HG03135 (cell line): ENCODE measurements around the gene VPS13A.
"Not testable (repeated sequence)": the region's sequence is repeated elsewhere in the genome, so short reads cannot be mapped to it uniquely, and the experiment has no call there.

Experiments
- ATAC-seq: cut with Tn5 transposase; IDR thresholded peaks from one replicate; pipeline ENCODE4 v1.9.1; 2021; ENCODE audit warnings: mild to moderate bottlenecking, moderate library complexity; ENCODE audit not compliant: unreplicated experiment

Gene VPS13A

GRCh38 chr9:77183581-77183980, 6.2 kb downstream of the VPS13A start:
- ATAC-seq: no peak

- no peak for ATAC-seq
These were observed 10.9 kb downstream of the VPS13A start for GRCh38 chr9:77188242-77188641.

GRCh38 chr9:77194423-77194822, 17.1 kb downstream of the VPS13A start:
- no peak for ATAC-seq

- no peak for ATAC-seq
These were observed 32.8 kb downstream of the VPS13A start for GRCh38 chr9:77210116-77210515.

DNA sequence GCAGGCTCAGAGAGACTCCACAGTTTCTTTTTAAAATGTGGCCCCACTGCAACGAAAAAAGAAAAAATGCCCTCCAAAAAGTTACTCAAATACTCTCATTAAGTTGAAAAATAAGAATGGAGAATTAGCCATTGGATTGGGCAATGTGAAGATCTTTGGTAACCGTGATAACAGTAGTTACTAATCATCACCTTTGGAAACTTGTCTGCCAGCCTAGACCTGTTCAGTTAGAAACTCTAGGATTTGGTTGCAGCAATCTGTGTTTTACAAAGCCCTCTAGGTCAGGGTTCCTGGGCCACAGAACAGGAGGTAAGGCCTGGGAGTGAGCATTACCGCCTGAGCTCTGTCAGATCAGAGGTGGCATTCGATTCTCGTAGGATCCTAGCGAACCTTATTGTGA, 34.2 kb downstream of the VPS13A start:
- no peak for ATAC-seq

DNA sequence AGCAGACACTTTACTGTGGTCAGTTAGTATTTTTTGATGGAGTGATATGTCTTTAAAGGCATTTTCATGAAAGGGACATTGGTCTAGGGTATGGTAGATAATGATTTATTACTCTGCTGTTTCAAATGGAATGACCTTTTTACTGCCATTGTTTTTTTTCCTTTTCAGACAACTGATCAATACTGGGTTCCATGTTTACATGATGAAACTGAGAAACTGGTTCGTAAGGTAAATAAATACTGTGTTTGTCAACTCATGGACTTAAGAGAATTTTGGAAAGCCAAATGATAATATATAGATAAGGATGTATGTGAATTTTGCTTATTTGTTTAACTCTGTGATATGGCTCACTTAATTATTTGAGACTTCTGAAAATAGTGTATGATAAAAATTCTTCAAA, 35.5 kb downstream of the VPS13A start:
- ATAC-seq: no peak

- no peak for ATAC-seq
These were observed 38.5 kb downstream of the VPS13A start for GRCh38 chr9:77215874-77216273.

- ATAC-seq: no peak
These were observed 41.3 kb downstream of the VPS13A start for GRCh38 chr9:77218612-77219011.

GRCh38 chr9:77221431-77221830, 44.1 kb downstream of the VPS13A start:
- no peak for ATAC-seq

- ATAC-seq: no peak
These were observed 47.5 kb downstream of the VPS13A start for GRCh38 chr9:77224746-77225312.

GRCh38 chr9:77236693-77237092, 59.4 kb downstream of the VPS13A start:
- ATAC-seq: no peak

GRCh38 chr9:77237896-77238295, 60.6 kb downstream of the VPS13A start:
- no peak for ATAC-seq

DNA sequence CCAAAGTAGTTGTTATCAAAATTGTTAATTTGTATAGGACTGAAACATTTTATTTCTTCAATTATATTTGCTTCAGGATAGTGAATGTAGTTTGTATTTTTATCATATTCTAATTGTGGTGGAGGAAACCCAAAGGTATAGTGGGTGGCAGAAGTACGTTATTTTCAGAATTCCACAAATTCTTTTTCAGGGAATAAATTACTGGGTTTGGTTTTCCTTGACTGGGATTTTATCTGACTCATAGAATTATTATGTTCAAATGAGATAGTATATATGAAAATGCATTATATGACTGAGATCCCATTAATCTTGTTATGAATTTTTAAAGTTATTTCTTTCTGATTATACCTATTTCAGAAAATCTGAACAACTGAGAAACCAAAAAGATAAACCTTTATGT, 73.7 kb downstream of the VPS13A start:
- ATAC-seq: no peak

DNA sequence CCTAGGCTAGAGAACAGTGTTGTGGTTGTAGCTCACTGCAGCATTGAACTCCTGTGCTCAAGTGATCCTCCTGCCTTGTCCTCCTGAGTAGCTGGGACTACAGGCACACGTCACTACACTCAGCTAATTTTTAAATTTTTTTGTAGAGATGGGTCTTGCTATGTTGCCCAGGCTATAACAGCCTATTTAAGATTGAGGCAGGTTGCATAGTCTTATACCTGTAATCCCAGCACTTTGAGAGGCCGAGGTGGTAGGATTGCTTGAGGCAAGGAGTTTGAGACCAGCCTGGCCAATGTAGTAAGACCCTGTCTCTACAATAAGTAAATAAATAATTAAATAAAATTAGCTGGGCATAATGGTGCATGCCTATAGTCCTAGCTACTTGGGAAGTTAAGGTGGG, 79.9 kb downstream of the VPS13A start:
- no peak for ATAC-seq

GRCh38 chr9:77261605-77262004, 84.3 kb downstream of the VPS13A start:
- no peak for ATAC-seq

GRCh38 chr9:77267762-77268161, 90.4 kb downstream of the VPS13A start:
- not testable (repeated sequence) for ATAC-seq

GRCh38 chr9:77271023-77271690, 93.8 kb downstream of the VPS13A start:
- ATAC-seq: peak; percentile 51

GRCh38 chr9:77276799-77277198, 99.5 kb downstream of the VPS13A start:
- ATAC-seq: no peak

DNA sequence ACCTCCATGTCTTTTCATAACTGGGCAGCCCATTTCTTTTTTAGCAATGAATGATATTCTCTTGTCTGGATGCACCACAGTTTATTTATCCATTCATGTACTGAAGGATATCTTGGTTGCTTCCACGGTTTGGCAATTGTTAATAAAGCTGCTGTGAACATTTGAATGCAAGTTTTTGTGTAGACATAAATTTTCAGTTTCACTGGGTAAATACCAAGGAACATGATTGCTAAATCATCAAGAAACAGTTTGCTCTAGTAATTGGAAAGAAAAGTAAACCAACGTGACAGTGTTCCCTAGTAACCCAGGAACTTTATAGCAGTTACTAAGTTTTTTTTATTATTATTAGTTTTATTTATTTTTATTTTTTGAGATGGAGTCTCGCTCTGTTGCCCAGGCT, 100.4 kb downstream of the VPS13A start:
- no peak for ATAC-seq

DNA sequence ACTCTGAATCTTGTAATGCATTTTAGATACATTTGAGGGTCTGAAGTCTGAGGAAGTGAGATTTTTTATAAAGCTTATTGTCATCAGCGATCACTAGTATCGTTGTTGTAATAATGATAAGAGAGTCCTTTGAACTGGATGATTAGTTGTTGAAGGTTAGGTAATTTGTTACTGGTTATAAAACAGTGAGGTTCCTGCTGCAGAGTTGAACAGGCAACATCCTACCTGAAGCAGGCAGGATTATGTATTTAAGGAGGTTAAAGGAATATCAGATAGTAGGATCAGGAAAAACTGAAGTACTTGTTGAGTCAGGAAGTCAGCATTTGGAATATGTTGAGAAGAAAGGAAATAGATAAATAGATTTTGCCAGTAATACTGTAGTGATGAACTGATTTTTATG, 106.7 kb downstream of the VPS13A start:
- no peak for ATAC-seq

- no peak for ATAC-seq
These were observed 107.3 kb downstream of the VPS13A start for GRCh38 chr9:77284616-77285015.

GRCh38 chr9:77290373-77290772, 113.0 kb downstream of the VPS13A start:
- no peak for ATAC-seq

- ATAC-seq: no peak
These were observed 114.4 kb downstream of the VPS13A start for GRCh38 chr9:77291714-77292113.
